HG03457 (cell line): ENCODE results near the gene MTURN.

Source experiments
- ATAC-seq: cut with Tn5 transposase; IDR thresholded peaks from one replicate; pipeline ENCODE4 v1.9.1; 2021; ENCODE audit warnings: moderate number of reproducible peaks; ENCODE audit not compliant: unreplicated experiment

Gene MTURN

GRCh38 chr7:30135301-30136116 lies 723 bp downstream of the MTURN start:
- ATAC-seq, result no peak

GRCh38 chr7:30136117-30136731 lies 1.4 kb downstream of the MTURN start:
- ATAC-seq, result no peak

- no peak for ATAC-seq
Measured at GRCh38 chr7:30136743-30137485, 2.1 kb downstream of the MTURN start.

- no peak for ATAC-seq
Measured at GRCh38 chr7:30139836-30140384, 5.1 kb downstream of the MTURN start.

GRCh38 chr7:30140456-30140855 lies 5.7 kb downstream of the MTURN start:
- ATAC-seq, result no peak

- ATAC-seq, result no peak
Measured at GRCh38 chr7:30142710-30143109, 7.9 kb downstream of the MTURN start.

DNA sequence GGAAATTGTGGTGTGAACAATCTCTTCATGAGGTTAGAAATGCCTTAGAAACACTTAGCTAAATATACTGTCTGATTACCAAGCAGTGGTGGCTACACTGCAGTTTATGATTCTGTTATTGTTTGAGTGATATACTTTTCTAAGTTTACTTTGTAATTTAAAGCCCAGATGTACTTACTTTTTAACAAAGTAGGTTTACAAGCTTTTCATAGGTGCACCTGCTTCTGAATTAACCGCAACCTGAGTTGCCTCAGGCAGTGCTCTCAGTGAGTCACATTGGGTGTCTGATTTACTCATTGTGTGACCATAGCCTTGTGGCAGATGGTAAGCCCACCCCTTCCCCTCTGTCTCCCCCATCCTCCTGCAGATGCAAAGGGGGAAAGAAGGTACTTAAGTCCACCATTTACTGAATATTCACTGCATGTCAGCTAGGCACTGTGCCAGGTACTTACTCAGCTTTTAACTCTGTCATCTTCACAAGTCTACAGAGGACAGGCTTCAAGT lies 9.0 kb downstream of the MTURN start:
- no peak for ATAC-seq

DNA sequence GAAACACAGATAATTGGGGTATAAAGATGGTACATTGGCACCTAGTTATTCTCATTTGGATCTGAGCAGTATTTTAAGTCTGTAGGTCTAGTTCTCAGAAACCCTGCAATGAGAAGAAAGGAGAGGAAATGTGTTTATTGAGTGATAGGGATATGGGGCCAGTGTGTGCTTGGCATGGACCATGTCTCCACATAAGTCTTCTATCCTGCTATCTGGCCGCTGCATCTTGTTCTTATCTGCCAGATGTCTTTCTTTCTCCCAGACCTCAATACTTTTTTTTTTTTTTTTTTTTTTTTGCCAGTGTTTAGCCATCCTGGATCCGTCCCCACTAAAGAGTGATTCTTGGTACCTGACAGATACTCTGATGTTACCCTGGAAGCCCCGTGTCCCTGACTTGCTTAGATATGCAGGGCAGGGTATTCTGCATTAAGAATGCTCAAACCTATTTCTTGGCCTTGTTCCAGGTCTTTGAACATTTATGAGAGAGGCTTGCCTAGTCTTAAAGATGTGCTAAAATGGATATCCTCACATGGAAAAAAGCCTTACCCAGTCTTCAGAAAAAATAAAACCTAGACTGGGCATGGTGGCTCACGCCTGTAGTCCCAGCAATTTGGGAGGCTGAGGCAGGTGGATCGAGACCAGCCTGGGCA lies 10.0 kb downstream of the MTURN start:
- no peak for ATAC-seq

- ATAC-seq, result no peak
Measured at GRCh38 chr7:30145426-30145970, 10.7 kb downstream of the MTURN start.

GRCh38 chr7:30146127-30146612 lies 11.4 kb downstream of the MTURN start:
- no peak for ATAC-seq

- ATAC-seq, result no peak
Measured at GRCh38 chr7:30147223-30147622, 12.4 kb downstream of the MTURN start.

- no peak for ATAC-seq
Measured at GRCh38 chr7:30147785-30148184, 13.0 kb downstream of the MTURN start.

GRCh38 chr7:30148426-30148825 lies 13.6 kb downstream of the MTURN start:
- no peak for ATAC-seq

DNA sequence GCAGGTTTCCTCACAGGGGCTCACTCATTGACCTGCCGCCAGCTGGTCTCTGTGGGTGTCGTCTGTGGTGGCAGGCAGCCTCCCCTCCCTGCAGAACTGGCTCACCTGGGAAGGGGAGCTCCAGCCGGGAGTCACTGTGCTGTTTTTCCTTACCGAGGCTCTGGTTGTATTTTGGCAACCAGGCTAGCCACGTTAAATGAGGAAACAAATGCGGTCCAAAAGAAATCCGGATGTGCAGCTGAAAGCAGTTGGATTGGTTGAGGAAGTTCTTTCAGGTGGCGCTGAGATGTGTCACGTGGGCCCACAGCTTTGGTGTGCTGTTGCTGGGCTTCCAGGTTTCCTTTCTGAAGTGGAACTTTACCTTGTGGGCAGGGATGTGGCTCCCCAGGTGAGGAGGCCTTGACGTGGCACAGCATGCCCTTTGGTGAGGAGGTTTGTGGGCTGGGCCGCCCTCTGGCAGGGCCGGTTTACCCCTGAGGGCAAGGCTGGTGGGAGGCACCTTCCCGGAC lies 14.2 kb downstream of the MTURN start:
- no peak for ATAC-seq

DNA sequence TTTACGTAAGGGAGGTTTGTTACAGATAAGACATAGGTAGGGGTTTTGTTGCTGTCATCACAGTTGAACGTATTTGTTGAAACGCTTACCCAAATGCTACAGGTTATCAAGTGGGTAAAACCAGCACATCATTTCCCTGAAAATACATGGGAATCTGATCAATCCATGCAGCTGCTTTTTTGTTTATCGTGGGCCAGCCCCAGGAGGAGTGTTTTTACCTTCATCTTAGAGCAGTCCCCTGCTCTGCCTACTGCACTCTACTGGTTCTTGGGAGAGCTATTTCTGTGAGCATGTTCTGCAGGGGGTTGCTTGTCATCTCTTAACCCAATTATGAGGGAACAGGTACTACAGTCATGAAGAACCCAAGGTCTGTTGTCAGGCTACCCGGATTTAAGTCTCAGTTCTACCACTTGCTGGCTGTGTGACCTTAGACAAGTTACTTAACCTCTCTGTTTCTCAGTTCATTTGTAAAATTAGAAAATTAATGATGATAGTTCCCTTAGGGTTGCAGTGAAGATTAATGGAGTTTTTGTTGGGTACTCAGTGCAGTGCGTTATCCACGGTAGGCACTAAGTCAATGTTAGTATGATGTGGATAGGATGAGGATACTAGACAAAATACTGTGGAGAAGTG lies 15.0 kb downstream of the MTURN start:
- ATAC-seq, result no peak

- no peak for ATAC-seq
Measured at GRCh38 chr7:30150711-30151110, 15.9 kb downstream of the MTURN start.

- ATAC-seq, result no peak
Measured at GRCh38 chr7:30154111-30154587, 19.4 kb downstream of the MTURN start.

DNA sequence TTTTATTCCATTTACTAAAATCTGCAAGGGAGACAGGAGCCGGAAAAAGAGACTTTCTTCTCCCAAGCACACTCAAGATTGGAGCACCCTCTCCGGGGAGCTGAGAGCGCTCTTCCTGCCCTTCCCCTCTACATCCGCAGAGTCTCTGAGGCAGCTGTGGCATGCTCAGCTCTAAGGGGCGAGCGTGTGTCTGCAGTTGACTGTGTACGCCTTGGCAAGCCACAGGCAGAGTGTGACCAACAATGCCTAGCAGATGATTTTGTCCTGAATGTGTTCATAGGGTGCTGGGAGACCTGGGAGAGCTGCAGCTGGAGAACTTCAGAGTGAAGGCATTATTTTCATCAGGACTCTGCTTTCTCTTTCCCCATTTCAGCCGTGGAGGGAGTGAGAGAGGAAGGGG lies 20.7 kb downstream of the MTURN start:
- no peak for ATAC-seq

DNA sequence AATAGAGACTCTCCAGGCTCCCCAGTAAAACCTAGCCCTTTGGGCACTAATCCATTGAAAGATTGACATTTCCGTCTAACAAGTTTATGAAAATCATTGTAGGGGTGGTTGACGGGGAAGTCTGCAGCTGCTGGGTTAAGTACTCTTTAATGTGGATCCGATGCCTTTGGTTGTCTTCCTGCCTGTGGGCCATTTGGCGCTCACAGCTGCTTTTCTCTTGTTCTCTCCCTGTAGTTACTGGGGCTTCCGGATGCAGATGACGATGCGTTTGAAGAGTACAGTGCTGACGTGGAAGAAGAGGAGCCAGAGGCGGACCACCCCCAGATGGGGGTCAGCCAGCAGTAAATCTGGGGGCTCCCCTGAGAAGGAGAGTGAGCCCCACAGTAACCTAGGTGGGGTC lies 22.4 kb downstream of the MTURN start:
- ATAC-seq, result no peak

- no peak for ATAC-seq
Measured at GRCh38 chr7:30159163-30159562, 24.4 kb downstream of the MTURN start.
